GM18526 (cell line): ENCODE data around the gene GSDMA.

Experiments used
- POLR2A ChIP-seq: IDR thresholded peaks from 3 replicates; pipeline ENCODE4 v1.6.1; 2011; ENCODE audit not compliant: insufficient read length; ENCODE audit errors: extremely low read depth

The GSDMA gene

DNA sequence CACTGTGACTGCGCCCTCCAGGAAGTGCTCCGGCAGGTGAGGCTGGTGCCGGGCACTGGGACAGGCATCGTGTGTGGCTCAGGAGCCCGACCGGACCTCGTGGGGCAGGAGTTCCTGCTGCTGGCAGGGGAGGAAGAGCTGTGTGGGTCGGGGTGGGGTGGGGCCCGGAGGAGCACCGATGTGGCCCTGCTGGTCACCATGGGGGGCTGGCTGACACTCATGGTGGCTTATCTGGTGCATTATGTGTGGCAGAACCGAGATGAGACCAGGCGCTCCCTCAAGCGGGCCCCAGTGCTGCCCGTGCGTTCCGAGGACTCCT lies 18.5 kb upstream of the GSDMA start:
- TF ChIP-seq POLR2A: no peak

DNA sequence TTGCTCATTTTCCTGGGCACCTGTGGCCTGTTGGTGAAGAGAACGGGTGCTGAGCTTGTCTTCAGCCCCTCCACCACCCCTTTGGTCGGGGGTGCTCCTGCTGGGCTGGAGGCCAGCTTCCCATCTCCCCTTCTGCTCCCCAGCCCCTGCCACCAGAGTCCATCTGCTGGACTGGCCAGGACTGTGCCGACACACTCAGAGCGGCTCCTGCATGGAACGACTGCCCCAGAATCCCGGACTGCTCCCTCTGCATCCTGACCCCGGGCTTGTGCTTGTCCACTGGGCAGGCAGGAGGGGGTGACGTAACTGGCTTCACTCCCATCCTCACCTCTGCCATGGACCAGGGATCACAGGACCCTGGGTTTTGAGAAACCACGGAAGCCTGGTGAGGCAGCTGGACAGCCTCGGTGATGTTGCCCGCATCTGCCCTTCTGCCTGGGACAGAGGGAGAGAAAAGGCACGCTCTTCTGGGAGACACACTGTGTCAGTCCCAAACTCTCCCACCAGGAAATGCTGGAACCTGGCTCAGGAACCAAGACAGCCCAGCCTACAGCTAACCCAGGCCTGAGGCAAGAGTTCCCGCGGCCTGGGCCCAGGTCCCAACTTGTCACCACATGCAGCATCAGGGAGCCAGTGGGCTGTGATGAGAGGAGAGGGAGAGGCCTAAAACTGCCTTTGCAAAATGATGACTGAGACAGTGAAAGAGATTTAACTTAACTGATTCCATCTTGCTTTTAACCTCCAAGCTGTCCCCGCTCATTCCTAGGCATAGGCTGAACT lies 16.1 kb upstream of the GSDMA start:
- TF ChIP-seq POLR2A: no peak

DNA sequence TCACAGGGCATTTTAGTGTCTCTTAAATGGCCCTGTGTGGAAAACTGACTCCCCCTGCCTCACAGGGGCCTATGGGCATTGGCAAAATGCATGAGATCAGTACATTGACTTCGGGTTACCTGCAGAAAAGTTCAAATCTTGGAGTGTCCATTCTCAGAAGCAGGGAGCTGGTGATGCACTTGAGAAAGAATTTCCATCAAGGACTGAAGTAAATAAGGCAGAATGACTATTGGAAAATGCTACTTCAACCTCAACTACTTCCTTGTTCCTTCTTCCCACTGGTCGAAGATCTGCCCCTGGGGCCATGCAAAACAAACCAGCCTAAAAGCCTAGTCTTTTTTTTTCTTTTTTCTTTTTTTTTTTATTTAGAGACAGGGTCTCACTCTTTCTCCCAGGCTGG lies 13.8 kb upstream of the GSDMA start:
- no peak for TF ChIP-seq POLR2A

DNA sequence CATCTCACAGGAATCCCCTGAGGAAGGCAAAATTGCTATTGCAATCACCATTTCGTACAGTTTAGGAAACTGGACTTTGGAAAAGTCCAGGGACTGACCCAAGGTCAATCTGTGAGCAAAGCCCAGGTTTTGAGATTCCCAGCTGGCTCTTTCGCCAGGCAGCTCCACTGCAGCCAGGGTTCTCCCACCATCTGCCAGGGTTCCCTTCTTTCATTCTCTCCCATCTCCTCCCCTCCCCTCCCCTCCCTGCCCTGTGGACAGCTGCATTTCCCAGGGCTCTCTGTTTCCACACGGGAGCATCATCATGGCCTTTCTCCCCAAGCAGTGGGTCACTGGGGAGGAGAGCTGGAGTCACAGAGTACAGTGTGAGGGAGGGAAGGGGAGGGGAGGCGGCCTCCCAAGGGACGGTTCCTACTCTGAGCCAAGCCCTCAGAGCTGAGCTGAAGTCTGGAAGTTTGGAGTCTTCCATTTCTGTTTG lies 11.9 kb upstream of the GSDMA start:
- no peak for TF ChIP-seq POLR2A

DNA sequence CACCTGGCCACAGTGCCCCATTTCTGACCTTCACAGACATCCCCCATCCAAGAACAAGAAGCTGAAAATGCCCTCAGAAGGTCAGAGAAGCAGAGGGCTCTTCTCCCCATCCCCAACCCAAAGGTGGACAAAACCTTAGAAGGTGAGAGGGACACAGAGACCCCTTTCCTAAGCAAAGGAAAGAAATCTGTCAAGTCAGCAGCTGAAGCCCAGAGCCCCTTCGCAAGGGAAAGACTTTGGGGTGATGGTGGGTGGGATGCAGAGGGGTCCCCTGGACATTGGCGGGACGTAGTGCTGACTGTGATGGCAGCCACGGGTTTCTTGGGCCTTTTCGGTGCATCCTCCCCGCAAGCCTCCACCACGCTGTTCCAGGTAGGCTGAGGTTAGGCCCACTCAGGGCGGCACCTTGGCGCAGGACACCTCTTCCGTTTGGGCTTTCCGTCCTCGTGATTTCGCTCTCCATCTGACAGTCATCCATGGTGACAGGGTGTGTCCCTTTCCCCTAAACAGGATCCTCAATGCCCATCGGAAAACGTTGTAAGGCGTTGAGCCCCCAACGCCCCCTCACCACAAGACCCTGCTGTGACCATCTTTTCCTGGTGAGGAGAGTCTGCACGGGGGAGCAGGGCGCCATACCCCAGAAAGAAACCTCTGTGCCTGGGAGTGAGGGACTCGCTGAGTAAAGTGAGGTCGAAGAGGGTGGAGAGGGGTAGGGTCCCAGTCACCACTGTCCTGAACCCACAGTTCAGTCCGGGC lies 10.7 kb upstream of the GSDMA start:
- no peak for TF ChIP-seq POLR2A

DNA sequence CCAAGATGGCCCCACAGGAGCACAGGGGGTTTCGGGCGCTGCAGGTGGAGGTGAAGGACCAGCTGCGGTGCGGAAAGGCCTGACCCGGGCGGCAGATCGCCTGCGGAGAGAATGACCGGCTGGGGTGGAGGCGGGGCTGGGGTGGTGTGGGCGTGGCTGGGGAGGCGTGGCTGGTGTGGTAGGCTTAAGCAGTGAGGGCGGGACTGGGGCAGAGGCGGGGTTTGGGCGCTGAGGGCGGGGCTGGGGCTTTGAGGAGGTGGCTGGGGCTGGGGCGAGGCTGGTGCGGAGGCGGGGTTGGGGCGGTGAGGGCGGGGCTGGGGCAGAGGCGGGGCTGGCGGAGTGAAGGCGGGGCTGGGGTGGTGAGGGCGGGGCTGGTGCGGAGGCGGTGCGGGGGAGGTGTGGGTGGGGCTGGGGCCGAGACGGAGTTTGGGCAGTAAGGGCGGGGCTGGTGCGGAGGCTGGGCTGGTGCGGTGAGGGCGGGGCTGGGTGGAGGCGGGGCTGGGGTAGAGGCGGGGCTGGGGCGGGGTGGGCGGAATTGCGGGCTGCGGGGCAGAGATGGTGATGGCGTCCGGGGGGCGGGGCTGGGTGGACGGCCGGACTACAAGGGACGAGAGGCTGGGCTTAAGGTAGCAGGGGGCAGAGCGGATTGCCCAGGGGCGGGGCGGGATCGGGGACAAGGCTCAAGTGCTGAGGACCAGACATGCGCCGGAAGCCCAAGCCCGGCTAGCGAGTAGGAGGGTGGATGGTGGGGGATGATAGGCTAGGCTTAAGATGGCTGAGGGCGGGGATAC lies 9.9 kb upstream of the GSDMA start:
- peak; percentile 58 for TF ChIP-seq POLR2A

DNA sequence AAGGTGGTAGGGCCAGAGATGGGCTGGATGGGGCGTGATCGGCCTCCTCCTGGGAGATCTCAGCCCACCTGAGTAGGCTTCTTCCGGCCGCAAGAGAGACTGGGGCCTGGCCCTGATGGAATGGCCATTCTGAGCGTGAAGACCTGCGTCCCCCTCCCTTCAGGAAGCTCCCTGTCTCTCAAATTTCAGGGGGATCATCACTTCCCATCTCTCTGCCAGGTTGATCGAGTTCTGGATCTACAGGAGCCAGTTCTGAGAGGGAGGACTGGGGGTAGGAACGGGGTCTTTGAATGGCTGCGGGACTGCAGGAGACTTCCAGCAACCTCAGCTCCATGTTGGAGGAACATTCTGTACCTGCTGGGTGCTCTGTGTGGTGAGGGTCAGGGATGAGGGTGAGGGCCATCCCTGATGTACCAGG lies 9.3 kb upstream of the GSDMA start:
- no peak for TF ChIP-seq POLR2A

DNA sequence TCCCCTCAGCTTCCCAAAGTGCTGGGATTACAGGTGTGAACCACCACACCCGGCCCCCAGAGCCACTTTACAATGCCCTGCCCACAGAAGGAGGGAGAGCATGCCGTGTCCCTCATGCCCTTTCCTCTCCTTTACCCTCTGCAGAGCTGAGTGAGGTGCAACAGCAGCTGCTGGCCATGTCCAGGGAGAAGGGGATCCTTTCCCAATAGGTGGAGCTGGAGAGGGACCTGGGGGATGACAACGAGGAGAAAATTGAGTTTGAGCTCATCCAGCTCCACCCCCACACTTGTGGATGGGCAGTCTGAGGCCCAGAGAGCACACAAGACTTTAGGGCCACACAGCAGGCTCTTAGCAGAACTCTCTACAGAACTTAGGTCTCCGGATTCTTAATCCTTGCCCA lies 7.9 kb upstream of the GSDMA start:
- no peak for TF ChIP-seq POLR2A

DNA sequence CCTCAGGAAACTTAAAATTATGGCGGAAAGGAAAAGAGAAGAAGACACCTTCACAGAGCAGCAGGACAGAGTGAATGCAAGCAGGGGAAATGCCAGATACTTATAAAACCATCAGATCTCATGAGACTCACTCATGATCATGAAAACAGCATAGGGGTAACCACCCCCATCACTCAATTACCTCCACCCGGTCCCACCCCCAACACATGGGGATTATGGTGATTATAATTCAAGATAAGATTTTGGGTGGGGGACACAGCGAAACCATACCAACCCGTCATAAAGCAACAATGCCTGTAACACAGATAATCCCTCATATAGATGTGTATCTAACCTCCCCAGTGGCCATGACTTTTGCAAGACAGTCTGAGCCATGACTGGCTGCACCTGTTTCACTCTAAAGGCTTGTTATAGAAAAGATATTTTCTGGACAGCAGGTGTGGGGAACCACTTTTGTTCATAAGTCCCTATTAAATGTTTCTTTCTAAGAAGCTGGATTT lies 7.0 kb upstream of the GSDMA start:
- no peak for TF ChIP-seq POLR2A

DNA sequence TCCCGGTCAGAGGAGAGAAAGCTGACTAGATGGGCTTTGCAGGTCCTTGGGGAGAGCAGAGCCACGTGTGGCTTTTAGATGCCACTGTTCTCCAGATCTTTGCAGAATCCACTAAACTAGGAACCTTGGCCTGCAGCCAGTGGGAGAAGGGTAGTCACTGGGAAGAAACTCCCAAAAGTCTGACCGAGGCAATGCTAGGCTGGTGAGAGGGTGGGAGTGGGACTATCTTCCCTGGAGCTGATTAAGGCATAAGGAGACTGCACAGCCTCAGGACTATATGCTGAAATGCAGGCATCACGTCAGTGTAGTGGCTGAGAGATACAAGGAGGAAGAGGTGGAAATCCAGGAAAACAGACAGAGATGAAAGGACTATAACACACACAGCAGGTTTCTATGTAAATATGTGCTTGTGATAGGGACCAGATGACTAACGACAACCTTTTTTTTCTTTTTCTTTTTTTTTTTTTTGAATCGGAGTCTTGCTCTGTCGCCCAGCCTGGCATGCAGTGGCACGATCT lies 2.2 kb upstream of the GSDMA start:
- TF ChIP-seq POLR2A: no peak

DNA sequence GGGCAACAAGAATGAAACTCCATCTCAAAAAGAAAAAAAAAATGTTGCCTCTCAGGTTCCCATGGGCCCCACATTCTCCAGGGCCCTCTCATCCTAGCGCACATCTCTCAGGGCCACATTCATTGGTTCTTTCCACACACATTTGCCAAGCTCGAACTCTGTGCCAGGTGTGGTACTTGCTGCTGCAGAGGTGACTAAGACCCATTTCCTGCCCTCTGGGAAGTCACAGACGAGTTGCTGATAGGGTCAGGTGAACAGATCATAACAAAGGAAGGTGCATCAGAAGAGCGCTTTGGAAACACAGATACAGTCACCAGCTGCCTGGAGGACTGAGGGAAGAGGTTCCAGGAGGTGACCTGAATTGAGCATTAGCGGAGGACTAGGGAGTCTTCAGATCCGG lies 1.0 kb downstream of the GSDMA start:
- TF ChIP-seq POLR2A: no peak

DNA sequence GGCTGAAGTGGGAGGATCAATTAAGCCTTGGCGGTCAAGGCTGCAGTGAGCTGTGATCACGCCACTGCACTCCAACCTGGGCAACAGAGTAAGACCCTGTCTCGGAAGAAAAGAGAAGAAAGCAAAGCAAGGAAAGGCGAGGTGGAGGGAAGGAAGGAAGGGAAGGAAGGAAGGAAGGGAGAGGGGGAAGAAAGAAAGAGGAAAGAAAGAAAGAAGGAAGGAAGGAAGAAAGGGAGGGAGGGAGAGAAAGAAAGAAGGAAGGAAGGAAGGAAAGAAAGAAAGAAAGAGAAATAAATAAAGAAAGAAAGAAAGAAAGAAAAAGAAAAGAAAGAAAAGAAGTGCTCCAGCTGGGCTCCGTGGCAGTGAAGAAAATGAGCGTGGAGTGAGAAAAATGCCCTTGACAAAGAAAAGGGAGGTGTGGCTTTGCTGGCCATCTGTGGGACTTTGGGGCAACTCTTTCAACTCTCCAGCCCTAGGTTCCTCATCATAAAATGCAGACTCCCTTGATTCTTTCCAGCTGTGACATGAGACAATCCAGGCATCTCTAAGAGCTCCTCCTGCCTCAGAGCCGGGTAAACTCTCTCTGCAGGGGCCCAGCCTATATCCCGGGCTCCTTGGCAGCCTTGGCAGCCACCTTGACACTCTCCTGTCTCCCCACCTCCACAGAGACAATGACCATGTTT lies 2.4 kb downstream of the GSDMA start:
- TF ChIP-seq POLR2A: no peak

DNA sequence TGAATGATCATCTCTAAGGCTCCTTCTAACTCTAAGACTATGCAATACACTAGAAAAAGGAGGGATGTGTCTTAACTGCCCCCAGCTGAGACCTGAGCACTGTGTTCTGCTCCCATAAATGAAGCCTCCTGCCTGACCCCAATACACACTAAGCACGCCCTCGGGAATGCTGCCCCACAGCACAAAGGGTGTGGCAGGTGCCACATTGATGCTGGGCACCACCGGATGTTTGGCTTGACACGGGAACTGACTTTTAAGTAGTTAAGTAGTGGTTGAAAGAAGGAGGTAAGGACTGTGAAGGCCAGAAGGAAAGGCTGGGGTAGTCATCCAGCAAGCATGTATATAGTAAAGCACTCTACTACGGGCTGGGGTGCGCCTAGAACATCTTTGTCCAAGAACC lies 4.0 kb downstream of the GSDMA start:
- TF ChIP-seq POLR2A: no peak

DNA sequence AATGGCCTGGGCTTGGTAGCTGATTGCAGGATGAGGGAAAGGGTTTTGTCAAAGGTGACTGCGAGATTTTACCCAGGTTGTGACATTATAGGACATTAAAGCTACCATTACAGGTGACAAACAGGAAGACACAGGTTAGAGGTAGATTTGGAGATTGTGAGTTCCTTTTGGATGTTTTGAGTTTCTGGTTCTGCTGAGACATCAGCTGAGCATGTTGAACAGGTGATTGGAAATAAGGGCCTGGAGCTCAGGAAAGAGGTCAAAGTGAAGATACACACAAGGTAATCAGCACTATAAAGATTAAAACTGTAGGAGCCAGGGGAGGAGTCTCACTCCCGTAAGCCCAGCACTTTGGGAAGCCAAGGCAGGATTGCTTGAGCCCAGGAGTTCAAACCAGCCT lies 6.0 kb downstream of the GSDMA start:
- no peak for TF ChIP-seq POLR2A

DNA sequence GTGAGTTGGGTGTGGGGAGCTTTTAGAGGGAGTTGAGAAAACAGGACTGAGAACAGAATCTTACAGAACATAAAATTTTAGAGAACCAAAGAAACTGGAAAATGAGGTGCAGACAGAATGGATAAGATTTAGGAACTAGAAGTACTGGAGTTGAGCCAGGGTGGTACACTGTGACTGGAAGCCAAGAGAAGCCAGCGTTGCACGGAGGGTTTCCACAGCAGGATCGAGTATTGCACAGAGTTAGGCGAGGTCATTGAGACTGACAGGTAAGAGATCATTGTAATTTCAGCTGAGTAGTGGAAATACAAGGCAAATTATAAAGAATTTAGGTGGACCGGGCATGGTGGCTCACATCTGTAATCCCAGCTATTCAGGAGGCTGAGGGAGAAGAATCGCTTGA lies 6.6 kb downstream of the GSDMA start:
- TF ChIP-seq POLR2A: no peak
